GM12878 (cell line): ENCODE measurements around the gene PDK3. TPM values are rescaled to one million over a fixed set of nuclear protein-coding genes. Genes with fewer than 3 reads are reported as not detected.
A peak's percentile ranks its signal among the peaks of the same experiment; 100 is the strongest.

Experiments used
- ATAC-seq: fragments of 200-7000 bp; cut with Tn5 transposase; 3 replicates; pipeline ENCODE4 v1.9.1; 2020; ENCODE audit warnings: mild to moderate bottlenecking, moderate library complexity
- BruUV-seq: library from RNA; stranded (reverse); fragments of 400-500 nt; replicated peaks from 2 replicates; lab custom pipeline; 2021; lab: Mats Ljungman, UMichigan
- CTCF ChIA-PET: fragments of 300-600 bp; sonication (Branson Sonifier 250); formaldehyde crosslinking; extraction: SDS; loops from one replicate; lab custom pipeline; 2021; ENCODE audit warnings: inconsistent platforms; lab: Yijun Ruan, JAX
- POLR2A ChIA-PET: fragments of 350-600 bp; formaldehyde crosslinking; extraction: SDS; loops from one replicate; lab custom pipeline; 2021; ENCODE audit warnings: inconsistent platforms; lab: Charles Lee
- RAD21 ChIA-PET: fragments of 300-600 bp; sonication (Branson Sonifier 250); formaldehyde crosslinking; loops from one replicate; lab custom pipeline; 2023; ENCODE audit warnings: antibody characterized with exemption; ENCODE audit not compliant: unreplicated experiment; lab: Charles Lee
- SMC1A ChIA-PET: fragments of 300-600 bp; sonication (Branson Sonifier 250); formaldehyde crosslinking; loops from one replicate; lab custom pipeline; 2023; ENCODE audit not compliant: unreplicated experiment, uncharacterized antibody; lab: Charles Lee
- DNase-seq: peaks from one replicate; pipeline ENCODE4 v3.0.0-alpha.2; 2011; ENCODE audit warnings: low read depth, low spot score
- FAIRE-seq: peaks from 3 replicates; lab custom pipeline; 2011; peaks lifted over from hg19 to GRCh38; lab: Jason Lieb, UNC
- H2AFZ ChIP-seq: 2 replicates; pipeline ENCODE4 v1.6.0; 2011; ENCODE audit warnings: low read depth, low read length, control low read depth; ENCODE audit not compliant: control insufficient read depth
- H3K27ac ChIP-seq: 2 replicates; pipeline ENCODE4 v1.5.1; 2011; ENCODE audit warnings: control low read depth; ENCODE audit not compliant: control insufficient read depth, insufficient read depth
- H3K27me3 ChIP-seq, 2 experiments: replicated peaks in 1 of 2; 2 replicates each; pipeline versions ENCODE4 v1.6.0 to v1.6.1; 2011; ENCODE audit warnings: low read length in 1 of 2; ENCODE audit not compliant: control insufficient read depth in 2 of 2, insufficient read depth in 2 of 2
- H3K36me3 ChIP-seq, 2 experiments: 2 replicates each; pipeline ENCODE4 v1.5.1; 2011; ENCODE audit warnings: low read length in 1 of 2; ENCODE audit not compliant: control insufficient read depth in 2 of 2, insufficient read depth in 2 of 2
- H3K4me1 ChIP-seq: 2 replicates; pipeline ENCODE4 v1.6.1; 2011; ENCODE audit warnings: mild to moderate bottlenecking, low read length, moderate library complexity, mixed read lengths; ENCODE audit not compliant: control insufficient read depth, insufficient read depth
- H3K4me2 ChIP-seq: 2 replicates; pipeline ENCODE4 v1.6.0; 2011; ENCODE audit warnings: control low read depth; ENCODE audit not compliant: control insufficient read depth, insufficient read depth
- H3K4me3 ChIP-seq: fragments of 200-600 bp; sonication (generic); 2 replicates; pipeline ENCODE4 v1.5.1; 2016
- H3K79me2 ChIP-seq: 2 replicates; pipeline ENCODE4 v1.6.0; 2011; ENCODE audit warnings: low read length; ENCODE audit not compliant: control insufficient read depth, insufficient read depth
- H3K9ac ChIP-seq: 2 replicates; pipeline ENCODE4 v1.8.0; 2011; ENCODE audit warnings: low read length, control low read depth, mixed read lengths; ENCODE audit not compliant: control insufficient read depth, insufficient read depth
- H3K9me3 ChIP-seq: replicated peaks from 3 replicates; pipeline ENCODE4 v1.5.1; 2011; ENCODE audit warnings: mild to moderate bottlenecking, low read length; ENCODE audit not compliant: control insufficient read depth, insufficient read depth
- H4K20me1 ChIP-seq: 2 replicates; pipeline ENCODE4 v1.6.0; 2011; ENCODE audit not compliant: control insufficient read depth, insufficient read depth
- CREM ChIP-seq: IDR thresholded peaks from 2 replicates; pipeline ENCODE4 v1.6.1; 2014; ENCODE audit warnings: antibody characterized with exemption, low read depth
- ESRRA ChIP-seq: IDR thresholded peaks from 2 replicates; pipeline ENCODE4 v1.6.1; 2012; ENCODE audit warnings: mild to moderate bottlenecking, low read length, improper control_type of control experiment
- FOXM1 ChIP-seq: IDR thresholded peaks from 2 replicates; pipeline ENCODE4 v1.6.1; 2012; ENCODE audit warnings: low read depth, mild to moderate bottlenecking, inconsistent platforms, low read length, moderate library complexity
- HDAC2 ChIP-seq: fragments of 200-600 bp; sonication (generic); IDR thresholded peaks from 2 replicates; pipeline ENCODE4 v1.6.1; 2017
- MTA2 ChIP-seq: fragments of 450-650 bp; IDR thresholded peaks from 2 replicates; pipeline ENCODE4 v1.6.1; 2016; ENCODE audit warnings: low read depth, mild to moderate bottlenecking, moderate library complexity
- SPI1 ChIP-seq: IDR thresholded peaks from 2 replicates; pipeline ENCODE4 v1.6.1; 2011; ENCODE audit warnings: low read depth, mild to moderate bottlenecking, low read length, moderate library complexity, borderline replicate concordance; ENCODE audit not compliant: insufficient read depth
- ZSCAN29 ChIP-seq: fragments of 450-650 bp; IDR thresholded peaks from 2 replicates; pipeline ENCODE4 v1.6.1; 2017; ENCODE audit warnings: mild to moderate bottlenecking, moderate library complexity
- WGBS: methylation state at CpG from one replicate; pipeline ENCODE4 v1.1.6; 2016; ENCODE audit warnings: low lambda C conversion rate; ENCODE audit not compliant: insufficient replicate concordance, insufficient coverage; ENCODE audit errors: missing lambda C conversion rate; 5-methylcytosine and 5-hydroxymethylcytosine counted together
- in situ Hi-C: fragments of 300-500 bp; cut with MboI; formaldehyde crosslinking; loops from 9 replicates; pipeline ENCODE4 v1.14.3; 2018; ENCODE audit warnings: mixed read lengths
- intact Hi-C: fragments of 100-400 bp; cut with micrococcal nuclease; formaldehyde crosslinking; loops from one replicate; pipeline ENCODE4 v1.14.2; 2022; ENCODE audit not compliant: unreplicated experiment
- polyA plus RNA-seq, 11 experiments: library from polyadenylated mRNA; depleted of rRNA in 4 of 11; unstranded in 6 of 11; stranded (reverse) in 5 of 11; fragments of >200 nt; fragmentation: Nextera tagmentation in 4 of 11; fragmentation: Illumina TruSeq in 1 of 11; extraction: Ambion mirVana in 4 of 11; extraction: Trizol in 1 of 11; gene quantifications; 1 replicate in 1 of 11; 2 replicates in 10 of 11; pipeline versions ENCODE4 v1.2.1 to v1.2.3, GENCODE V29; 2011 to 2016; ENCODE audit warnings: inconsistent platforms in 2 of 11, missing spikeins in 2 of 11, low read depth in 1 of 11
- total RNA-seq, 4 experiments: library from RNA; depleted of rRNA in 3 of 4; stranded (reverse); fragments of >200 nt in 3 of 4; fragmentation: Illumina TruSeq in 1 of 4; extraction: Trizol in 1 of 4; gene quantifications; 2 replicates each; pipeline versions ENCODE4 v1.2.1 to v1.2.3, GENCODE V29; 2013 to 2021

PDK3 gene
- total and polyA plus RNA-seq, 10 of the 15 experiments (the other 5 are each of a cell fraction or from before 2014, with no cell fraction given), result 4.2 to 54.6 (median 21.9) TPM

DNA sequence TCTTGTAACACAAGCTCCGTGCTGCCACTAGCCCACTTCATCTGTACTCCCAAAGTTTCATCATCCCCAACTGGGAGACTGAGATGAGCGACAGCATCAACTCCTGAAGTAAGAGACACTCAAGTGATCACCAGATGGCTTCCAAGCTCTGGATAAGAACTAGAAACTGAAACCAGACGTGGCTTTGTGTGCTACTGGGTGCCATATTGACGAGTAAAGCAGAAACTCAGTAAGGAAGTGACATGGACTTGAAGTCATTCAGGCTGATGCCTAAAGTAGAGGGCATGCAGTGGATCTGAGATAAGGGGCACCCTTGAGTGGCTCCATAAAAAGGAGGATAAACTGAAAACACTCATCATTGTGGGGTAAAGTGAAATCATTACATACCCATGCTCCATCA, 109.7 kb downstream of the PDK3 start:
- TF ChIP-seq MTA2 (no peak), SPI1 (0 out of 2 replicates have a peak, but pooled peaks have one; percentile 11), CREM (no peak), ZSCAN29 (no peak), HDAC2 (no peak)
- ATAC-seq (no peak), DNase-seq (no peak), FAIRE-seq (no peak)
- H2AFZ ChIP-seq, result no peak overlapping the region
- no peaks in the 10 kb centered on the region for H3K4me1 ChIP-seq
- H3K27ac ChIP-seq, result no peak overlapping the region
- ChIA-PET SMC1A (no interaction called here), CTCF (no interaction called here), POLR2A (no interaction called here), RAD21 (no interaction called here)
- intact Hi-C loops (no loop called here), in situ Hi-C loops (no loop called here)
- H3K4me2 ChIP-seq, result no peak overlapping the region
- H3K9ac ChIP-seq, result no peak overlapping the region
- WGBS, result 14% methylated on average over 4 of the region's 4 CpGs
- no peaks in the 10 kb centered on the region for H3K79me2 ChIP-seq
- no peaks in the 10 kb centered on the region for H4K20me1 ChIP-seq
- no peak overlapping the region for H3K4me3 ChIP-seq
- no peaks in the 10 kb centered on the region for H3K9me3 ChIP-seq
- H3K27me3 ChIP-seq, result no peaks in the 10 kb centered on the region
- H3K36me3 ChIP-seq, result no peaks in the 10 kb centered on the region
- no TSS peak for BruUV-seq

- H3K9me3 ChIP-seq, result no peaks in the 10 kb centered on the region
- H2AFZ ChIP-seq, result no peak overlapping the region
- WGBS, result 32% methylated on average over 1 of the region's 1 CpG
- no peak overlapping the region for H3K9ac ChIP-seq
- H3K4me1 ChIP-seq, result no peaks in the 10 kb centered on the region
- ChIA-PET SMC1A (no interaction called here), CTCF (interaction anchor here (1.3 kb wide), 1 partner anchor 9 kb away, joined by 3 read pairs; no protein-coding TSS in a partner anchor), RAD21 (no interaction called here)
- H3K27ac ChIP-seq, result no peak overlapping the region
- no peak for ATAC-seq
- intact Hi-C loops, result no loop called here
- in situ Hi-C loops, result no loop called here
- no peaks in the 10 kb centered on the region for H3K27me3 ChIP-seq
- TF ChIP-seq ESRRA (no peak), FOXM1 (no peak)
- TF ChIP-seq, all 136 proteins: peak for 0
- no TSS peak for BruUV-seq
- POLR2A ChIA-PET, result no interaction called here
- no peaks in the 10 kb centered on the region for H3K79me2 ChIP-seq
- H3K36me3 ChIP-seq, result no peaks in the 10 kb centered on the region
- no peak for FAIRE-seq
- no peak for DNase-seq
- H3K4me3 ChIP-seq, result no peak overlapping the region
- H3K4me2 ChIP-seq, result no peak overlapping the region
- H4K20me1 ChIP-seq, result no peaks in the 10 kb centered on the region
Measured at GRCh38 chrX:24575496-24575895, 110.4 kb downstream of the PDK3 start.
